ENCODE measurements around the gene TPCN2. TPM values are rescaled to one million over a fixed set of nuclear protein-coding genes. Genes with fewer than 3 reads are reported as not detected.

The TPCN2 gene
- total and polyA plus RNA-seq, 4 donors: 6.4 to 20.8 (median 12.1) TPM

- peaks cover 5 to 71% (median 22%) of the 10 kb centered on the region in 4 donors for H3K36me3 ChIP-seq (ENCODE audit: control insufficient read depth in 4 of 4, insufficient read depth in 3 of 4, low read depth in 1 of 4, low read length in 3 of 4)
- H3K27me3 ChIP-seq (ENCODE audit: control insufficient read depth in 4 of 4, insufficient read depth in 4 of 4, low read length in 3 of 4): no peaks in the 10 kb centered on the region
- no peak overlapping the region for H3K27ac ChIP-seq (ENCODE audit: low read depth in 1 of 2, low read length in 2 of 2)
- 92% methylated on average over 20 of the region's 20 CpGs for WGBS
- no peak for DNase-seq (ENCODE audit: low spot score)
- TF ChIP-seq GABPA (IDR thresholded peaks at IDR 0.05 in 1 of 2, conservative IDR thresholded peaks at IDR 0.05 in 1 of 2): no peak
- TF ChIP-seq RXRA (IDR thresholded peaks at IDR 0.05): no peak
- TF ChIP-seq ZBTB33 (IDR thresholded peaks at IDR 0.05): no peak
- TF ChIP-seq HNF4G (IDR thresholded peaks at IDR 0.05): no peak
- TF ChIP-seq EGR1 (IDR thresholded peaks at IDR 0.05; ENCODE audit: low read depth in 2 of 2): no peak
- no peak for TF ChIP-seq RAD21 (IDR thresholded peaks at IDR 0.05)
- no peak for TF ChIP-seq FOXA1 (IDR thresholded peaks at IDR 0.05)
- no peak for TF ChIP-seq ATF3 (IDR thresholded peaks at IDR 0.05)
- TF ChIP-seq REST (IDR thresholded peaks at IDR 0.05): no peak
- TF ChIP-seq SP1 (IDR thresholded peaks at IDR 0.05): no peak
- no peaks in the 10 kb centered on the region for H3K4me1 ChIP-seq (ENCODE audit: control insufficient read depth in 4 of 4, insufficient read depth in 4 of 4, low read length in 3 of 4)
- no peak overlapping the region for H3K9ac ChIP-seq (ENCODE audit: low read depth in 1 of 2, low read length in 2 of 2)
- H3K9me3 ChIP-seq (ENCODE audit: control insufficient read depth in 4 of 4, low read length in 3 of 4): no peaks in the 10 kb centered on the region
- H3K4me3 ChIP-seq (ENCODE audit: low read depth in 1 of 3, low read length in 3 of 3): no peak overlapping the region
Measured at GRCh38 chr11:69078930-69079605, 30.3 kb downstream of the TPCN2 start.

DNA sequence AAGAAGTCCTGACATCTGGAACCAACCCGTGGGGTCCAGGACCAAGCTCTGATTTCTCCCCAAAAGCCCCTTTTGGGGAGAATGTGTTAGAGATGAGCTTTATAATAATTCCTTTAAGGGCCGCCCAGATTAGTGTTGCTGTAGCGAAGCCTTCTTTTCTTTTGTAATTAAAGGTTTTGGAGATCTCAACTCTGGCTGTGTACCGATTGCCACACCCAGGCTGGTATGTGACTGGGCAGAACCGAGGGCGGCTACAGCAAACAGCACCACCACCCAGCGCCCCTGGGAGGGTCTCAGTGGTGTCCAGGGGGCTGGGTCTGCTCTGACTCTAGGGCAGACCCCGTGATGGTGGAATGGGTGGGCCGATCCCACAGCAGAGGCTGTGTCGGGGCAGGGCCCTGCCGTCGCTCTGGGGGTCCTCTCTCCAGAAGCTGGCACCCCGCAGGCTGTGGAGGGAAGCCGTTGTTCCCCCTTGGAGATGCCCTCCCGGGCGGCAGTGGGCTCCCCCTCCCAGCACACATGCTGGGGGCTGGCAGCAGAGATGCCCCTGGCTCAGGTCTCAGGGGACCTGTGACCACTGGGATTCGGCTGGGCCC lies 31.0 kb downstream of the TPCN2 start:
- H3K9ac ChIP-seq (ENCODE audit: low read depth in 1 of 2, low read length in 2 of 2): no peak overlapping the region
- no peaks in the 10 kb centered on the region for H3K27me3 ChIP-seq (ENCODE audit: control insufficient read depth in 4 of 4, insufficient read depth in 4 of 4, low read length in 3 of 4)
- DNase-seq (ENCODE audit: low spot score): no peak
- no peaks in the 10 kb centered on the region for H3K9me3 ChIP-seq (ENCODE audit: control insufficient read depth in 4 of 4, low read length in 3 of 4)
- H3K27ac ChIP-seq (ENCODE audit: low read depth in 1 of 2, low read length in 2 of 2): no peak overlapping the region
- H3K4me1 ChIP-seq (ENCODE audit: control insufficient read depth in 4 of 4, insufficient read depth in 4 of 4, low read length in 3 of 4): no peaks in the 10 kb centered on the region
- no peak overlapping the region for H3K4me3 ChIP-seq (ENCODE audit: low read depth in 1 of 3, low read length in 3 of 3)
- H3K36me3 ChIP-seq (ENCODE audit: control insufficient read depth in 4 of 4, insufficient read depth in 3 of 4, low read depth in 1 of 4, low read length in 3 of 4): peaks cover 5 to 68% (median 20%) of the 10 kb centered on the region in 4 donors
- WGBS: 96% methylated on average over 17 of the region's 17 CpGs
- TF ChIP-seq HNF4G (IDR thresholded peaks at IDR 0.05) (no peak), RXRA (IDR thresholded peaks at IDR 0.05) (no peak), NR2F2 (IDR thresholded peaks at IDR 0.05) (no peak), RAD21 (IDR thresholded peaks at IDR 0.05) (no peak), TAF1 (conservative IDR thresholded peaks at IDR 0.05) (no peak), FOXA2 (IDR thresholded peaks at IDR 0.05) (no peak), FOXA1 (IDR thresholded peaks at IDR 0.05) (no peak), YY1 (IDR thresholded peaks at IDR 0.05) (no peak)
- TF ChIP-seq, protein P1, sequence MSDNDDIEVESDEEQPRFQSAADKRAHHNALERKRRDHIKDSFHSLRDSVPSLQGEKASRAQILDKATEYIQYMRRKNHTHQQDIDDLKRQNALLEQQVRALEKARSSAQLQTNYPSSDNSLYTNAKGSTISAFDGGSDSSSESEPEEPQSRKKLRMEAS (IDR thresholded peaks at IDR 0.05): no peak
